Fibroblast of mammary gland (primary cell): ENCODE data around the gene FABP2.
A peak's percentile ranks its signal among the peaks of the same experiment; 100 is the strongest.

ENCODE experiments used
- DNase-seq: peaks from one replicate; pipeline ENCODE4 v3.0.0-alpha.2; 2010; ENCODE audit warnings: low read depth
- H3K4me3 ChIP-seq: 2 replicates; pipeline ENCODE4 v1.5.1; 2011; ENCODE audit warnings: low read depth, mild to moderate bottlenecking, low read length, moderate library complexity; ENCODE audit not compliant: control insufficient read depth
- TF ChIP-seq, protein P1 (sequence below): conservative IDR thresholded peaks from 2 replicates; pipeline ENCODE4 v1.5.1; 2011; ENCODE audit warnings: low read depth, low read length, inconsistent platforms; ENCODE audit not compliant: control insufficient read depth, insufficient read depth

Gene FABP2

GRCh38 chr4:119300101-119300978, 21.6 kb downstream of the FABP2 start:
- H3K4me3 ChIP-seq = peak overlapping the region; percentile 97
- TF ChIP-seq, protein P1, sequence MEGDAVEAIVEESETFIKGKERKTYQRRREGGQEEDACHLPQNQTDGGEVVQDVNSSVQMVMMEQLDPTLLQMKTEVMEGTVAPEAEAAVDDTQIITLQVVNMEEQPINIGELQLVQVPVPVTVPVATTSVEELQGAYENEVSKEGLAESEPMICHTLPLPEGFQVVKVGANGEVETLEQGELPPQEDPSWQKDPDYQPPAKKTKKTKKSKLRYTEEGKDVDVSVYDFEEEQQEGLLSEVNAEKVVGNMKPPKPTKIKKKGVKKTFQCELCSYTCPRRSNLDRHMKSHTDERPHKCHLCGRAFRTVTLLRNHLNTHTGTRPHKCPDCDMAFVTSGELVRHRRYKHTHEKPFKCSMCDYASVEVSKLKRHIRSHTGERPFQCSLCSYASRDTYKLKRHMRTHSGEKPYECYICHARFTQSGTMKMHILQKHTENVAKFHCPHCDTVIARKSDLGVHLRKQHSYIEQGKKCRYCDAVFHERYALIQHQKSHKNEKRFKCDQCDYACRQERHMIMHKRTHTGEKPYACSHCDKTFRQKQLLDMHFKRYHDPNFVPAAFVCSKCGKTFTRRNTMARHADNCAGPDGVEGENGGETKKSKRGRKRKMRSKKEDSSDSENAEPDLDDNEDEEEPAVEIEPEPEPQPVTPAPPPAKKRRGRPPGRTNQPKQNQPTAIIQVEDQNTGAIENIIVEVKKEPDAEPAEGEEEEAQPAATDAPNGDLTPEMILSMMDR = no peak
- peak; percentile 87 for DNase-seq

DNA sequence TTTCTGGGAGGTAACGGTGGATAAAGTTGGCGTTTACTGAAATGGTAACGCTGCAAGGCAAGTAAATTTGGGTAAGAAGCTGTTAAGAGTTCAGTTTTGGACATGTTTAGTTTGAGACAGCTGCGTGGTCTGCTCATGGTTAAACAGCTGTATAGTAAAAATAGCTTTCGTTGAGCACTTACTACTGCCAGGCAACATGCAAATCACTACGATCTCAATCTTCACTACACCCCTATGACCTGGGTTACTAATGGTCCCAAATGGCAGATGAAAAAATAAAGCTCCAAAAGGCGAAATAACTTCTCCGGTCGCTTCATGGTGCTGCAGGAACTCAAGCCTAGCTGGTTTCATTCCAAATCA, 22.2 kb downstream of the FABP2 start:
- no peak for DNase-seq
- TF ChIP-seq, protein P1 = no peak
- H3K4me3 ChIP-seq = peak overlapping the region; percentile 97

GRCh38 chr4:119299260-119299671, 22.7 kb downstream of the FABP2 start:
- TF ChIP-seq, protein P1 = no peak
- peak overlapping the region; percentile 97 for H3K4me3 ChIP-seq
- DNase-seq = peak; percentile 42

DNA sequence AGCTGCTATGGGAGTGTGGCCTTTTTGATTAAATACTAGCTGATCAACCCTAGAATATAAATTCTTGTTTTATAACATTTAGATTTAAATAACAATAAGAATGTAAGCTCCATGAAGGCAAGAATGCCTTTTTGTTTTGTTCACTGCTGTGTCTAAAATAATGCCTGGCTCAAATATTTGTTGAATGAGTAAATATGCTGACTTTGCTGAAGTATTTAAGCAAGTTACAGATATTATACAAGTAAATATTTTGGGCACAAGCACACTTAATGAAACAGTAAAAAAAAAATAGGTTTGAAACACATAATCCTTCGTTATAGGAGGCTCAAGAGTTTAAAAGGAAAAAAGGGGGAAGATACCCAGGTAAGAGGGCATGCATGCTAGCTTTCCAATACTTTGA, 24.1 kb downstream of the FABP2 start:
- TF ChIP-seq, protein P1 = no peak
- no peak for DNase-seq
- H3K4me3 ChIP-seq = peak overlapping the region; percentile 97

- DNase-seq = no peak
- TF ChIP-seq, protein P1 = no peak
- no peak overlapping the region for H3K4me3 ChIP-seq
Measured at GRCh38 chr4:119296356-119296755, 25.6 kb downstream of the FABP2 start.

GRCh38 chr4:119290598-119290997, 31.3 kb downstream of the FABP2 start:
- DNase-seq = no peak
- no peak overlapping the region for H3K4me3 ChIP-seq
- TF ChIP-seq, protein P1 = no peak

- DNase-seq = no peak
- no peak overlapping the region for H3K4me3 ChIP-seq
- TF ChIP-seq, protein P1 = no peak
Measured at GRCh38 chr4:119289313-119289712, 32.6 kb downstream of the FABP2 start.
